CD4-positive, alpha-beta T cell (primary cell): ENCODE results near the gene PNPLA3. TPM values are rescaled to one million over a fixed set of nuclear protein-coding genes. Genes with fewer than 3 reads are reported as not detected.

ENCODE experiments used
- ATAC-seq: fragments of 200-7000 bp; cut with Tn5 transposase; one replicate; pipeline ENCODE4 v1.10.0; 2022; ENCODE audit warnings: mild to moderate bottlenecking; ENCODE audit not compliant: poor library complexity
- CTCF ChIA-PET: fragments of 350-600 bp; sonication (Branson Sonifier 250); formaldehyde crosslinking; loops from one replicate; lab custom pipeline; 2021; ENCODE audit warnings: antibody characterized with exemption, inconsistent platforms; lab: Charles Lee
- POLR2A ChIA-PET: fragments of 350-600 bp; sonication (Branson Sonifier 250); formaldehyde crosslinking; loops from one replicate; lab custom pipeline; 2021; ENCODE audit warnings: antibody characterized with exemption, inconsistent platforms; lab: Charles Lee
- DNase-seq, 14 experiments: peaks; one replicate each; pipeline ENCODE4 v3.0.0-alpha.2; 2013 to 2020; ENCODE audit warnings: mixed read lengths in 2 of 14
- H3K27ac ChIP-seq, 2 donors: one replicate each; pipeline versions ENCODE4 v1.5.1 to v1.7.0; 2013; ENCODE audit warnings: low read length in 2 of 2, low read depth in 1 of 2, mild to moderate bottlenecking in 1 of 2
- H3K27me3 ChIP-seq, 2 experiments: 1 replicate in 1 of 2; 2 replicates in 1 of 2; pipeline versions ENCODE4 v1.6.1 to v1.7.0; 2013; ENCODE audit warnings: low read length in 2 of 2, control low read depth in 1 of 2, mild to moderate bottlenecking in 1 of 2, moderate library complexity in 1 of 2; ENCODE audit not compliant: insufficient read depth in 2 of 2, control insufficient read depth in 1 of 2
- H3K36me3 ChIP-seq: one replicate; pipeline ENCODE4 v1.6.1; 2013; ENCODE audit warnings: low read length, control low read depth; ENCODE audit not compliant: insufficient read depth
- H3K4me1 ChIP-seq: one replicate; pipeline ENCODE4 v1.6.1; 2013; ENCODE audit warnings: low read length, control low read depth; ENCODE audit not compliant: insufficient read depth
- H3K4me3 ChIP-seq: one replicate; pipeline ENCODE4 v1.5.1; 2013; ENCODE audit warnings: mild to moderate bottlenecking, low read length, moderate library complexity
- H3K9me3 ChIP-seq, 2 experiments: 1 replicate in 1 of 2; 2 replicates in 1 of 2; pipeline versions ENCODE4 v1.6.1 to v1.7.0; 2013; ENCODE audit warnings: low read length in 2 of 2, mild to moderate bottlenecking in 2 of 2, control low read depth in 1 of 2, moderate library complexity in 1 of 2; ENCODE audit not compliant: control insufficient read depth in 1 of 2, insufficient read depth in 1 of 2
- H3K27ac Mint-ChIP-seq: one replicate; pipeline ENCODE4 v1.8.0; 2020; ENCODE audit warnings: mixed read lengths
- H3K27me3 Mint-ChIP-seq: one replicate; pipeline ENCODE4 v1.8.0; 2021; ENCODE audit warnings: mixed read lengths
- H3K36me3 Mint-ChIP-seq: one replicate; pipeline ENCODE4 v1.8.0; 2021; ENCODE audit warnings: low read depth, mixed read lengths
- H3K4me1 Mint-ChIP-seq: one replicate; pipeline ENCODE4 v1.8.0; 2021; ENCODE audit warnings: low read depth, mixed read lengths
- H3K4me3 Mint-ChIP-seq: one replicate; pipeline ENCODE4 v1.8.0; 2020; ENCODE audit warnings: mild to moderate bottlenecking, mixed read lengths
- H3K9me3 Mint-ChIP-seq: one replicate; pipeline ENCODE4 v1.8.0; 2020; ENCODE audit warnings: mixed read lengths
- CTCF ChIP-seq: fragments of 200-600 bp; IDR thresholded peaks from one replicate; pipeline ENCODE4 v1.8.0; 2022; ENCODE audit warnings: antibody characterized with exemption, mild to moderate bottlenecking
- intact Hi-C, 2 experiments: fragments of 100-400 bp; cut with DNase I in 1 of 2; cut with micrococcal nuclease in 1 of 2; formaldehyde crosslinking; loops; one replicate each; pipeline versions ENCODE4 v1.15.1 to v1.9.0; 2023 to 2025; cut with DNase I, micrococcal nuclease
- total RNA-seq, 174 experiments: library from RNA in 2 of 174; stranded (reverse) in 2 of 174; gene quantifications; one replicate each; pipeline ENCODE4 v1.2.3 and lab custom pipeline; 2021 to 2026

PNPLA3 gene
- total RNA-seq, 2 experiments from 2014 or later = not detected

GRCh38 chr22:43909708-43910107, 13.9 kb upstream of the PNPLA3 start:
- H3K4me1 ChIP-seq = no peaks in the 10 kb centered on the region
- H3K36me3 ChIP-seq = no peaks in the 10 kb centered on the region
- no peak for ATAC-seq
- Mint-ChIP-seq H3K9me3 (no peaks in the 10 kb centered on the region), H3K27ac (no peak overlapping the region), H3K4me3 (no peak overlapping the region), H3K4me1 (no peaks in the 10 kb centered on the region), H3K36me3 (no peaks in the 10 kb centered on the region), H3K27me3 (peaks cover 40% of the 10 kb centered on the region)
- H3K9me3 ChIP-seq = no peaks in the 10 kb centered on the region
- H3K27ac ChIP-seq = no peak overlapping the region
- TF ChIP-seq CTCF = no peak
- POLR2A ChIA-PET = no interaction called here
- H3K4me3 ChIP-seq = no peak overlapping the region
- DNase-seq = no peak
- peaks cover 6 to 8% of the 10 kb centered on the region in 2 experiments for H3K27me3 ChIP-seq
- CTCF ChIA-PET = no interaction called here
- intact Hi-C loops = no loop called here

GRCh38 chr22:43910178-43910695, 13.4 kb upstream of the PNPLA3 start:
- POLR2A ChIA-PET = no interaction called here
- Mint-ChIP-seq H3K4me1 (no peaks in the 10 kb centered on the region), H3K9me3 (no peaks in the 10 kb centered on the region), H3K27me3 (peaks cover 40% of the 10 kb centered on the region), H3K36me3 (no peaks in the 10 kb centered on the region), H3K4me3 (no peak overlapping the region), H3K27ac (no peak overlapping the region)
- DNase-seq (no peak), ATAC-seq (no peak)
- Histone ChIP-seq H3K4me1 (no peaks in the 10 kb centered on the region), H3K36me3 (no peaks in the 10 kb centered on the region), H3K4me3 (no peak overlapping the region), H3K9me3 (no peaks in the 10 kb centered on the region), H3K27me3 (peaks cover 6 to 7% of the 10 kb centered on the region in 2 experiments), H3K27ac (no peak overlapping the region)
- CTCF ChIA-PET = no interaction called here
- intact Hi-C loops = no loop called here
- TF ChIP-seq CTCF = no peak

GRCh38 chr22:43911351-43911750, 12.3 kb upstream of the PNPLA3 start:
- H3K9me3 ChIP-seq = peaks cover 0 to 5% of the 10 kb centered on the region in 2 experiments
- H3K36me3 ChIP-seq = no peaks in the 10 kb centered on the region
- no peaks in the 10 kb centered on the region for H3K9me3 Mint-ChIP-seq
- H3K27me3 ChIP-seq = peaks cover 2 to 6% of the 10 kb centered on the region in 2 experiments
- ATAC-seq (no peak), DNase-seq (no peak)
- H3K4me1 ChIP-seq = no peaks in the 10 kb centered on the region
- ChIA-PET CTCF (no interaction called here), POLR2A (no interaction called here)
- H3K27ac ChIP-seq = no peak overlapping the region
- H3K4me3 ChIP-seq = no peak overlapping the region
- no peak overlapping the region for H3K27ac Mint-ChIP-seq
- peaks cover 35% of the 10 kb centered on the region for H3K27me3 Mint-ChIP-seq
- no peaks in the 10 kb centered on the region for H3K36me3 Mint-ChIP-seq
- intact Hi-C loops = no loop called here
- TF ChIP-seq CTCF = no peak
- H3K4me3 Mint-ChIP-seq = no peak overlapping the region
- no peaks in the 10 kb centered on the region for H3K4me1 Mint-ChIP-seq
